CD4-positive, alpha-beta T cell treated with Interleukin-12 subunit alpha and Interleukin-12 subunit beta, for 1 hour (primary cell): ENCODE measurements around the gene ALDH1L1.
"Not testable (repeated sequence)": the region's sequence is repeated elsewhere in the genome, so short reads cannot be mapped to it uniquely, and the experiment has no call there.

Source experiments
- DNase-seq: peaks from one replicate; pipeline ENCODE4 v3.0.0-alpha.2; 2020

Gene ALDH1L1

GRCh38 chr3:126081618-126082361 lies 98.6 kb downstream of the ALDH1L1 start:
- peak; percentile 14 for DNase-seq

- DNase-seq, result no peak
These were observed 99.4 kb downstream of the ALDH1L1 start for GRCh38 chr3:126080970-126081369.

DNA sequence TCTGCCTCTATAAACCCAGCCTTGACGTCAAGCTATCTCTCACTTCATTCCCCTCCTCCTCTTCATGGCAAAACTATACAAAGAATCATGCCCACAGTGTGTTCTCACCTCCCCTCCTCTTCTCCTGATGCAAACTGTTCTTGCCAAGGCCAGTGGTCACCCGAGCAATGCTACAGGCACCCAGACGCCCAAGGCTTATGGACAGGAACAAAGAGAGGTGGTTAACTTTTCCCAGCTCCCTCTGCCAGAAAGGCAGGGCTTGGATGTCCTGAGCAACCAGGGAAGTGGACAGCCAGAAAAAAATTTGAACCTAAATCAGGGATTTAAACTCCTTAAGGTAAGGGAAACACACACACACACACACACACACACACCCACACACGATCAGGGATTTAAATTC lies 101.5 kb downstream of the ALDH1L1 start:
- DNase-seq, result no peak

DNA sequence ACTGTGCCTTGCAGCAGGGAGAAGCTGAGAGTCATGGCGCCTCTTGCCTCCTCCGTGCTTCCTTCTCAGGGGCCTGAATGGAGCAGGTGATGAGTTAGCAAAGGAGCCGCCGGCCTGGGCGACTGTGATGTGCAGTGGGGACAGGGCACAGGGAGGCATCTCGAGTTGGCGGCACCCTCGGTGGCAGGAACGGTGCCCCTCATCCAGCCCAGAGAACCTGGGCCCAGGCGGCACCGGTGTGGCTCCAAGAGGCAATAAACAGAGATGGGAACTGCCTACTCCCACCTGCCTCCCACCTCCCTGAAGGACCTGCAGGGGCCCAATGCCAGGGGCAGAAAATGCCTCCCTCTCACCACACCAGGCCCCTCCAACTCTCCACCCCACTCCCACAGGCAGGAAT lies 102.6 kb downstream of the ALDH1L1 start:
- DNase-seq, result no peak

DNA sequence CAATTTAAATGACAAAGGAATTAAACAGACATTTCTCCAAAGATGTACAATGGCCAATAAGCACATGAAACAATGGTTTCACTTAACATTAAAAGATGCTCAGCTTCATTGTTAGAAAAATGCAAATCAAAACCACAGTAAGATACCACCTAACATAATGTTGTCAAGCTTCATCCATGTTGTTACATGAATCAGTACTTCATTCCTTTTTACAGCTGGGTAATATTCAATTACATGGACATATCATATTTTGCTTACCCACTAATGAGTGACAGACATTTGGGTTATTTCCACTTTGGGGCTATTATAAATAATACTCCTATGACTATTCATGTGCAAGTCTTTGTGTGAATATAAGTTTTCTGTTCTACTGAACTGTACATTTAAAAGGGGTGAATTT lies 104.2 kb downstream of the ALDH1L1 start:
- DNase-seq, result no peak

DNA sequence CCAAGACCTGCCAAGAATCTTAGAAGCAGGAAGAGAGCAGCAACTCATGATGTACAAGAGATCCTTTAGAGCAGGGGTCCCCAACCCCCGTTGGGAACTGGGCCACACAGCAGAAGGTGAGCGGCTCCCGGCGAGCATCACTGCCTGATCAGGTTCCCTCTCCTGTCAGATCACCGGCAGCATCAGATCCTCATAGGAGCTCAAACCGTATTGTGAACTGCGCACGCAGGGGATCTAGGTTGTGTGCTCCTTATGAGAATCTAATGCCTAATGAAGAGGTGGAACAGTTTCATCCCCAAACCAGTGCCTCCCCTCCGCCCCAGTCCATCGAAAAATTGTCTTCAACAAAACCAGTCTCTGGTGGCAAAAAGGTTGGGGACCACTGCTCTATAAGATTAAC lies 110.2 kb downstream of the ALDH1L1 start:
- DNase-seq, result no peak

- DNase-seq, result no peak
These were observed 112.4 kb downstream of the ALDH1L1 start for GRCh38 chr3:126067959-126068358.

DNA sequence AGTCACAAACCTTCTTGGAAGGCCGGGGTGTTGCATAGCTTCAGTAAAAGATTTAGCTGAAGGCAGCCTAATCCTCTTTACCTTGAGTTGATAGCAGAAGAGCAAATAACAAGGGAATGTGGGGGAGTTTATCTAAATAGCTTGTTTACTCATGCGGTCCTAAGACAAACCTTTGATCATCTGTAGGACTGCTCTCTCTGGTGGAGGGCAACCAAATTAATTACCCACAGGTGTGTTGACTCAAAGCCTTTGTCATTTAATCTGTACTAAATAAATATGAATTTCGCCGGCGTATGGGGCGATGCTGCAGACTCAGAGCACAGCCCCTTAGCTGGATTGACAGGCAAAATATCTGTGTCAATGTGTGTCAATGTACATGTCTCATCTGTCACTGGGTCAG lies 113.7 kb downstream of the ALDH1L1 start:
- DNase-seq, result not testable (repeated sequence)

DNA sequence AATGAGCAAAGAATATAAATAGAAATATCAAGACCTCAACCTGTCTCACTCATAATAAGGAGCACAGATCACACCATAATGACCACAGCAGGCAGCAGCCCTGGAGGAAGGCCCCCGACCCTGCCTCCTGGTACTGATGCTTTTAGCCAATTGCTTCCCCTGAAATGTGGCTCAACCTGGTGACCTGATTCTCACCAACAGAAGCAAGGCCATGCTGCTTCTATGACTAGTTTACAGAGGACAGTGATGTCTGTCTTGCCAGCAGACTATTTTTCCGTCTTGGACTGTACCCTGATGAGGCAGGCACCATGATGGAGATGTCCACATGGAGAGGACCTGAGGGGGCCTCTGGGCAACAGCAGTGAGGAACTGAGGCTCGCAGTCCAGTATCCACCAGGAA lies 114.5 kb downstream of the ALDH1L1 start:
- no peak for DNase-seq

DNA sequence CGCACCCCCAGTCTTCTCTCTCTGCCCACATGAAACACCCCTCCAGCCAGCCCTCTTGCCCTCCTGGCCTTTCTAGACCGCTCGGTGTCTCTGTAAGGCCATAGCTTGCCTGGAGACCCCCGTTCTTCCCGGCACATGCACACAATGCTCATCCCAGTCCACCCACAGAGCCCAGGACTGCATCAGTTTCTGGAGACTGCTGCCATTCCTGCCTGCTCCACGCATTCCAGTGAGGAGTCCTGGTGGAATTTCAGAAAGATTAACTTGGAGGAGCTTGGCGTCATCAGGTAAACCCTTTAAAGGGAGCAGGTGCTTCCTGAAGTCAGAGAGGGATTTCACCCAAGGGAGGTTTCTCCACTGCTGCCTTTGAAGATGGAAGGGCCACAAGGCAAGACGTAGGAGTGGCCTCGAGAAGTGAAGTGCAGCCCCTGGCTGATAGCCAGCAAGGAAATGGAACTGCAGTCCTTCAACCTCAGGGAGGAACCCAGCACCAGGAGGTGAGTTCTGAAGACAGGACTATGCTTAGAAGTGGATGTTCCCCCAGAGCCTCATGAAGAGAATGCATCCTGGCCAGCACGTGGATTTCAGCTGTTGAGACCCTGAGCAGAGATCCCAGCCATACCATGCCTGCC lies 115.6 kb downstream of the ALDH1L1 start:
- no peak for DNase-seq

- no peak for DNase-seq
These were observed 116.9 kb downstream of the ALDH1L1 start for GRCh38 chr3:126063358-126063965.

- no peak for DNase-seq
These were observed 118.9 kb downstream of the ALDH1L1 start for GRCh38 chr3:126061301-126062032.

DNA sequence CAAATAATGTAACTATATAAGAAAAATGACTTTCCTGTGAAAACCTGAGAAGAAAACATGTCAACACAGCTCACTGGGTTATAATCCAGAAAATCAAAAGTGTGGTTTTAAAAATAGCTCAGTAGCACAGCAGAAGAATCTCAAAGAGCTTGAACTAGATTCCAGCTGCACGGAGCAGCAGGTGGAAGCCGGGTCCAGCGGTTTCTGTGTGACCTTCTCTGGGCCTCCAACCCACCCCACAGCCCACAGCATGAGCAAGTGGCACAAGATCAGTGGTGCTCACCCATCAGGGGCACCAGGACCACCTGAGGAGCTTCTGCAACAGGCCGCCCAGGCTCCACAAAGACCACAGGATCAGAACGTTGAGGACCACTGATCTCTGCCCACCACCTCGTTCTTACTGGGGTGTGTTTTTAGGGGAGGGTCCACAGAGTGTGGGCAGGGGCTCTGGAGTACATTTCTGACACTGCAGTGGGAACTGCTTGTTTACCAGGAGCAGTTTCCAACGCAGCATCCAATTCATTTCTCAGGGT lies 119.7 kb downstream of the ALDH1L1 start:
- no peak for DNase-seq

- DNase-seq, result no peak
These were observed 121.7 kb downstream of the ALDH1L1 start for GRCh38 chr3:126058666-126059065.

GRCh38 chr3:126057936-126058335 lies 122.5 kb downstream of the ALDH1L1 start:
- no peak for DNase-seq

DNA sequence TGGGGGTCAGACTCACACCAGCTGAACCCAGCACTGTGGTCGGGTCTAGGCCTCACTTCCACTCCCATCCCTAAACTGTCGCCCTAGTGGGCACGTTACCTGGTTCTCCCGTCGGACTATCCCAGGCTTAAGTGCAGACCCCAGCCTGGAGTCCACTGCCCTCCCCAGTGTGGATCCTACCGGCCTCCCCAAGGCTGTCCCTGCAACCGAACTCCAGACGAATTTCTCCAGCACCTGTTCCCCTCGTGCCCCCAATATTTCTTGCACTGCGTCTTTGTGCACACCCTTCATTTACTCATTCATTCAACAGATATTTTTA lies 122.9 kb downstream of the ALDH1L1 start:
- no peak for DNase-seq

- DNase-seq, result no peak
These were observed 123.5 kb downstream of the ALDH1L1 start for GRCh38 chr3:126056681-126057500.

GRCh38 chr3:126056088-126056487 lies 124.3 kb downstream of the ALDH1L1 start:
- DNase-seq, result no peak

DNA sequence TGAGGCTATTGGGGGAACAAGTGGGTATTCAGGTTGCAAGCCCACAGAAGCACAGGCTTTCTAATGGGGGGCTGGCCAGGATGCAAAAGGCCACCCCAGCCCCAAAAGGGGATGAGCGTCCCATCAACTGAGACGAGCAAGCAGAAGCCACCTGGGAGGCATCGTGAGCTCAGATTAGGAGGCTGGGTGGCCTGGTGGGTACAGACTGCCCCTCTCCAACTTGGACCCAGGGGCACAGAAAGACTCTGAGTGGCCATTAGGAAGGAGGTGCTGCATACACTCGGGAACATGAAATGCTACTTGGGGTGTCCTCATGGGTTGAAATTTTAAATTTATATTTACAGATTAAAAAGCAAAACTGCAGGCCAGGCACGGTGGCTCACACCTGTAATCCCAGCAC lies 125.5 kb downstream of the ALDH1L1 start:
- no peak for DNase-seq

- DNase-seq, result no peak
These were observed 126.3 kb downstream of the ALDH1L1 start for GRCh38 chr3:126053949-126054569.
